HG02588 (cell line): Measurements from ENCODE around the gene KIF5A.

Source experiments
- ATAC-seq: cut with Tn5 transposase; IDR thresholded peaks from one replicate; pipeline ENCODE4 v1.9.1; 2021; ENCODE audit warnings: mild to moderate bottlenecking, moderate library complexity; ENCODE audit not compliant: unreplicated experiment

Gene KIF5A

GRCh38 chr12:57518920-57519795 lies 30.7 kb upstream of the KIF5A start:
- no peak for ATAC-seq

GRCh38 chr12:57519796-57520052 lies 30.1 kb upstream of the KIF5A start:
- ATAC-seq, result peak; percentile 3

GRCh38 chr12:57520053-57520818 lies 29.6 kb upstream of the KIF5A start, which contains the start of gene DDIT3:
TSS of gene DDIT3 (minus strand) at chr12:57520514. CDS start at chr12:57517406, 3,108 bp downstream.
- ATAC-seq, result peak; percentile 62

- no peak for ATAC-seq
Measured at GRCh38 chr12:57521525-57522010, 28.3 kb upstream of the KIF5A start.

- ATAC-seq, result peak; percentile 34
Measured at GRCh38 chr12:57522011-57522886, 27.6 kb upstream of the KIF5A start, which contains the start of gene MBD6. TSS of gene MBD6 (plus strand) at chr12:57522824. CDS start at chr12:57524304, 1,480 bp downstream.

GRCh38 chr12:57522887-57523705 lies 26.7 kb upstream of the KIF5A start:
- ATAC-seq, result no peak

GRCh38 chr12:57523706-57524614 lies 25.9 kb upstream of the KIF5A start:
- no peak for ATAC-seq

- no peak for ATAC-seq
Measured at GRCh38 chr12:57524814-57525614, 24.8 kb upstream of the KIF5A start.

- ATAC-seq, result no peak
Measured at GRCh38 chr12:57525615-57526383, 24.0 kb upstream of the KIF5A start.

- no peak for ATAC-seq
Measured at GRCh38 chr12:57526477-57527126, 23.2 kb upstream of the KIF5A start.

GRCh38 chr12:57527184-57527583 lies 22.7 kb upstream of the KIF5A start:
- ATAC-seq, result no peak

GRCh38 chr12:57528176-57528575 lies 21.7 kb upstream of the KIF5A start:
- ATAC-seq, result no peak

GRCh38 chr12:57528831-57529555 lies 20.9 kb upstream of the KIF5A start:
- no peak for ATAC-seq

- ATAC-seq, result no peak
Measured at GRCh38 chr12:57529831-57530230, 20.0 kb upstream of the KIF5A start.

- ATAC-seq, result no peak
Measured at GRCh38 chr12:57530396-57531142, 19.3 kb upstream of the KIF5A start.

GRCh38 chr12:57531836-57532235 lies 18.0 kb upstream of the KIF5A start:
- ATAC-seq, result no peak
